HUES6 (cell line): ENCODE measurements around the gene TAF11L10.
"Not testable (repeated sequence)": the region's sequence is repeated elsewhere in the genome, so short reads cannot be mapped to it uniquely, and the experiment has no call there.

ENCODE experiments used
- H3K27ac ChIP-seq: 2 replicates; pipeline ENCODE4 v1.7.0; 2013; ENCODE audit warnings: low read depth, mild to moderate bottlenecking, low read length, inconsistent platforms
- H3K27me3 ChIP-seq: 2 replicates; pipeline ENCODE4 v1.6.1; 2013; ENCODE audit warnings: low read length; ENCODE audit not compliant: control insufficient read depth, insufficient read depth
- H3K36me3 ChIP-seq: 2 replicates; pipeline ENCODE4 v1.6.1; 2013; ENCODE audit warnings: low read length; ENCODE audit not compliant: control insufficient read depth, insufficient read depth
- H3K4me1 ChIP-seq: 2 replicates; pipeline ENCODE4 v1.6.1; 2013; ENCODE audit warnings: low read length; ENCODE audit not compliant: control insufficient read depth, insufficient read depth
- H3K4me3 ChIP-seq: 2 replicates; pipeline ENCODE4 v1.5.1; 2013; ENCODE audit warnings: low read depth, low read length
- H3K9ac ChIP-seq: one replicate; pipeline ENCODE4 v1.6.1; 2013; ENCODE audit warnings: mild to moderate bottlenecking, low read length
- H3K9me3 ChIP-seq: 2 replicates; pipeline ENCODE4 v1.6.1; 2013; ENCODE audit warnings: low read depth, low read length; ENCODE audit not compliant: control insufficient read depth, insufficient read depth

The TAF11L10 gene

DNA sequence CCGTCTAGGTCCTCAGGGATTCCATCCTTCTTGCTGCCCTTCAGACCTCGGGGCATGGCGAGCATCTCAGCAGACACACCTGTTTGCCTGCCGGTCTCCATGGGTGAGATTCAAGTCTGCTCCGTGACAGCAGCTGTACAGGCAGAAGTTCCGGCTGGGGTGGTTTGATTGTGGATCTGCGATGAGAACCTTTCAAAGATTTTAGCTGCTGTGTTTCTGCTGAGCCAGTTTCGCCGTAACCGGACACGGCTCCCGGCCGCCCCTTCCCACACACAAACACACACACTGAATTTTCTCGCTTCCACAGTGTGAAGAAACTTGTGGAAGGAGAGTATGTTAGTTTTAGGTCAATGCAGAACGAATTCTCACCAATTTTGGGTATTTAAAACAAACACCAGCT is at the start of gene TAF11L10:
Gene TAF11L10 (minus strand): TSS at position 101 of the 400 bp plus-strand sequence.
- H3K4me3 ChIP-seq, H3K27me3 ChIP-seq, H3K4me1 ChIP-seq, H3K36me3 ChIP-seq, H3K27ac ChIP-seq, H3K9me3 ChIP-seq, H3K9ac ChIP-seq: not testable (repeated sequence)

DNA sequence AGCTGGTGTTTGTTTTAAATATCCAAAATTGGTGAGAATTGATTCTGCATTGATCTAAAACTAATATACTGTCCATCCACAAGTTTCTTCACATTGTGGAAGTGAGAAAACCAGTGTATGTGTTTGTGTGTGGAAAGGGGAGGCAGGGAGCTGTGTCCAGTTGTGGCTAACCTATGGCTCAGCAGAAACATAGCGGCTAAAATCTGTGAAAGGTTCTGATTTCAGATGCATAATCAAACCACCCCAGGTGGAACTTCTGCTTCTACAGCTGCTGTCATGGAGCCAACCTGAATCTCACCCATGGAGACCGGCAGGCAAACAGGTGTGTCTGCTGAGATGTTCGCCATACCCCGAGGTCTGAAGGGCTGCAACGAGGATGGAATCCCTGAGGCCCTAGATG is 36.5 kb upstream of the TAF11L10 start, which contains the start of gene TAF11L14:
Gene TAF11L14 (plus strand): TSS at position 301 of the 400 bp plus-strand sequence.
- no peaks in the 10 kb centered on the region for H3K36me3 ChIP-seq
- no peaks in the 10 kb centered on the region for H3K4me1 ChIP-seq
- H3K9me3 ChIP-seq, result no peaks in the 10 kb centered on the region
- H3K9ac ChIP-seq, result no peak within 1 kb of the TSS
- H3K27me3 ChIP-seq, result no peaks in the 10 kb centered on the region
- H3K4me3 ChIP-seq, result no peak within 1 kb of the TSS
- no peak within 1 kb of the TSS for H3K27ac ChIP-seq

DNA sequence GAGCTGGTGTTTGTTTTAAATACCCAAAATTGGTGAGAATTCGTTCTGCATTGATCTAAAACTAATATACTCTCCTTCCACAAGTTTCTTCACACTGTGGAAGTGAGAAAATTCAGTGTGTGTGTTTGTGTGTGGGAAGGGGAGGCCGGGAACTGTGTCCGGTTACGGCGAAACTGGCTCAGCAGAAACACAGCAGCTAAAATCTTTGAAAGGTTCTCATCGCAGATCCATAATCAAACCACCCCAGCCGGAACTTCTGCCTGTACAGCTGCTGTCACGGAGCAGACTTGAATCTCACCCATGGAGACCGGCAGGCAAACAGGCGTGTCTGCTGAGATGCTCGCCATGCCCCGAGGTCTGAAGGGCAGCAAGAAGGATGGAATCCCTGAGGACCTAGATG is 34.2 kb upstream of the TAF11L10 start, which contains the start of gene TAF11L13:
Gene TAF11L13 (plus strand): TSS at position 301 of the 400 bp plus-strand sequence.
- H3K9ac ChIP-seq, H3K9me3 ChIP-seq, H3K27me3 ChIP-seq: not testable (repeated sequence)

DNA sequence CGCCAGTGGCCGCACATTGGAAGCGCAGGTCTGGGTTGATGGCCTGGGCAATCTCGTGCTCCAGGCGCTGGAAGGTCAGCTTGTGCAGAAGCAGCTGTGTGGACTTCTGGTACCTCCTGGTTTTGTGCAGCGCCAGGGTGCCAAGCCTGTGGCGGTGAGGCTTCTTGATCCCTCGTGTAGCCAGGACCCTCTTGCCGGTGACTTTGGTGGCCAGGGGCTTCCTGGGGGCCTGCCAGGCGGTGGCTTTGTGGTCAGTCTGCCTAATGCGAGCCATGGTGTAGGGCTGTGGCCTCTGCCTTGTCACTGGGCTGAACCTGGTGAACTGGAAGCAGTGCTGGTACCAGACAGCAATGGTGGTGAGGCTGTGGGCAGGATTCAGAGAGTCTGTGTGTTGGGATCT is 28.1 kb upstream of the TAF11L10 start:
- Histone ChIP-seq H3K4me1 (no peaks in the 10 kb centered on the region), H3K9ac (no peak overlapping the region), H3K4me3 (no peak overlapping the region), H3K27me3 (no peaks in the 10 kb centered on the region), H3K9me3 (no peaks in the 10 kb centered on the region), H3K36me3 (no peaks in the 10 kb centered on the region), H3K27ac (no peak overlapping the region)

More for the DNA sequence above, 34.2 kb upstream of the TAF11L10 start, which contains the start of gene TAF11L13:
- not testable (repeated sequence) for H3K27ac ChIP-seq, H3K36me3 ChIP-seq, H3K4me1 ChIP-seq, H3K4me3 ChIP-seq

DNA sequence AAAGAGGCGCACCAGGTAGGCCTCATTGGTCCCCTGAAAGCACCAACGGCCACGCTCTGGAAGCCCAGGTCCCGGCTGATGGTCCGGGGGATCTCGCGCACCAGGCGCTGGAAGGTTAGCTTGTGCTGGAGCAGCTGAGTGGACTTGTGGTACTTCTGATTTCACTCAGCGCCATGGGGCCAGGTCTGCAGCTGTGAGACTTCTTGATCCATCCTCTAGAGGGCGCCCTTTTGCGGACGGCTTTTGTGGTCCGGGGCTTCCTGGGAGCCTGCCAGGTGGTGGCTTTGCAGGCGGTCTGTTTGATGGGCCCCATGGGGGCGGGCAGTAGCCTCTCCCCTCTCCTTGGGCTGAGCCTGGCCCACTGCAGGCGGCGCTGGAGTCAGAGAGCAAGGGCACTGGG is 23.0 kb upstream of the TAF11L10 start:
- Histone ChIP-seq H3K36me3 (no peaks in the 10 kb centered on the region), H3K9me3 (no peaks in the 10 kb centered on the region), H3K4me1 (no peaks in the 10 kb centered on the region), H3K9ac (no peak overlapping the region), H3K4me3 (no peak overlapping the region), H3K27me3 (no peaks in the 10 kb centered on the region), H3K27ac (no peak overlapping the region)

DNA sequence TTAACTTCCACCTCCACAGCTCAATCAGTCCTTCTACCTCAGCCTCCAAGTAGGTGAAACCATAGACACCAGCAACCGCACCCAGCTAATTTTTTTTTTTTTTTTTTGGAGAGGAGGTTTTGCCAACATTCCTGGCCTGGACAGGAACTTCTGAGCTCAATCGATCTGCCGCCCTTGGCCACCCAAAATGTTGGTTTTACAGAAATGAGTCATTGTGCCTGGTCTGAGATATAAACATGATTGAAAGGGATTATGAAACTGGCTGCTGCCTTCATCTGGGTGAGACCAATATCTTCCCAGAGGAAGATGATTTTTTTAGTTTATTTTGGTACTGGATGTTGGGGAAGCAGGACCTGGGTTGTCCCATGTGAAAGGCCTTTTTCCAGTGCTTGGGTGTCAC is 21.7 kb upstream of the TAF11L10 start:
- no peak overlapping the region for H3K4me3 ChIP-seq
- no peaks in the 10 kb centered on the region for H3K27me3 ChIP-seq
- no peaks in the 10 kb centered on the region for H3K9me3 ChIP-seq
- no peaks in the 10 kb centered on the region for H3K36me3 ChIP-seq
- H3K4me1 ChIP-seq, result no peaks in the 10 kb centered on the region
- no peak overlapping the region for H3K27ac ChIP-seq
- H3K9ac ChIP-seq, result no peak overlapping the region

DNA sequence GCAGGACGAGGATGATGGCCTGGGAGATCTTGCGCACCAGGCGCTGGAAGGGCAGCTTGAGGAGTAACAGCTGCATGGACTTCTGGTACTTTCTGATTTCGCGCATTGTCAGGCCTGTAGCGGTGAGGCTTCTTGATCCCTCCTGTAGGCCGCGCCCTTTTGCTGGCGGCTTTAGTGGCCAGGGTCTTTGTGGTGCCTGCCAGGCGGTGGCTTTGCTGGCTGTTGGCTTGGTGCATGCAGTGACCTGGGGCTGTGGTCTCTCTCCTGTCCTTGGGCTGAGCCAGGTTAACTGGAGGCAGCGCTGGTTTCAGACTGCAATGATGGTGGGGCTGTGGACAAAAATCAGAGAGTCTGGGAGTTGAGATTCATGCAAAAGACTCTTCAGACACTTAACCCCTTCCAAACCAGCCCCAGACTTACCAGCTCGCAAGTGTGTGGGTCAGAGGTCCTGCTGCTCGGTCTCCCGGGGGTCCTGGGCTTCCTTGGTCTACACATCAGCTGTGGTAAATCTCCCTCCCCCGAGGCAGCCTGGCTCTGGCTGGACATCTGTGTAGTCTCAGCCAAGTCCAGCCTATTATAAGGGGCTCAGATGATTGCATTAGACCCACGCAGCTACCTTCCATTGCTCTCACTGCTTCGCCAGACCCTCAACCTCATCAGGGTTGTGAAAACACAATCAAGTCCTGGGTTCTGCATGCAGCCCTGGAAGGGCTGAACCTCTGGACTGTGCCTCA is 17.4 kb upstream of the TAF11L10 start:
- no peaks in the 10 kb centered on the region for H3K27me3 ChIP-seq
- no peak overlapping the region for H3K9ac ChIP-seq
- no peaks in the 10 kb centered on the region for H3K9me3 ChIP-seq
- H3K36me3 ChIP-seq, result no peaks in the 10 kb centered on the region
- no peaks in the 10 kb centered on the region for H3K4me1 ChIP-seq
- H3K27ac ChIP-seq, result no peak overlapping the region
- H3K4me3 ChIP-seq, result no peak overlapping the region

DNA sequence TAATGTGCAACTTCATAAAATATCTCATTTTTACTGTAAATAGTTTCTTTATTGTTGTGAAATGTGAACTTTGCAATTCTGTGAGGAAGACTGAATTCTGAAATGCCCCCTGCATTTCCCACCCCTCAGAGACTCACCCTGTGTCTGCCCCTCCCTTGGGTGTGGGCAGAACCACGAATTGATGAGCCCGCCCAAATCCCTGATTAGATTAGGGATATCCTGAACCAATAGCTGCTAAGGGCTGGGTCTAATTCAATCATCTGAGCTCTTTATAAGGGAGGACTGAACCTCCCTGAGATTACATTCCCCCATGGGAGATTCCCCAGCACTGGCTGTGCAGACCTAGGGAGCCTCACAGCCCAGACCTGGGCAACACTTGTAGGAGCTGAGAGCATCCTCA is 12.5 kb upstream of the TAF11L10 start, which contains the start of gene TAF11L12:
Gene TAF11L12 (plus strand): TSS at position 301 of the 400 bp plus-strand sequence.
- H3K27me3 ChIP-seq, H3K4me1 ChIP-seq, H3K27ac ChIP-seq, H3K4me3 ChIP-seq, H3K9ac ChIP-seq, H3K36me3 ChIP-seq, H3K9me3 ChIP-seq: not testable (repeated sequence)

DNA sequence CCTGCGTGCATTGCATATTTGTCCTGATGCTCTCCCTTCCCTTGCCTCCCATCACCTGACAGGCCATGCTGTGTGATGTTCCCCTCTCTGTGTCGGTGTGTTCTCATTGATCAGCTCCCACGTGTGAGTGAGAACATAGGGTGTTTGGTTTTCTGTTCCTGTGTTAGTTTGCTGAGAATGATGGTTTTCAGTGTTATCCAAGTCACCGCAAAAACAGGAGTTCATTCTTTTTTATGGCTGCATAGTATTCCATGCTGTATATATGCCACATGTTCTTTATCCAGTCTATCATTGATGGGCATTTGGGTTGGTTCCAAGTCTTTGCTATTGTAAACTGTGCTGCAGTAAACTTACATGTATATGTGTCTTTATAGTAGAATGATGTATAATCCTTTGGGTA is 9.8 kb upstream of the TAF11L10 start:
- H3K9me3 ChIP-seq, H3K27me3 ChIP-seq, H3K4me1 ChIP-seq, H3K9ac ChIP-seq, H3K4me3 ChIP-seq, H3K27ac ChIP-seq, H3K36me3 ChIP-seq: not testable (repeated sequence)

DNA sequence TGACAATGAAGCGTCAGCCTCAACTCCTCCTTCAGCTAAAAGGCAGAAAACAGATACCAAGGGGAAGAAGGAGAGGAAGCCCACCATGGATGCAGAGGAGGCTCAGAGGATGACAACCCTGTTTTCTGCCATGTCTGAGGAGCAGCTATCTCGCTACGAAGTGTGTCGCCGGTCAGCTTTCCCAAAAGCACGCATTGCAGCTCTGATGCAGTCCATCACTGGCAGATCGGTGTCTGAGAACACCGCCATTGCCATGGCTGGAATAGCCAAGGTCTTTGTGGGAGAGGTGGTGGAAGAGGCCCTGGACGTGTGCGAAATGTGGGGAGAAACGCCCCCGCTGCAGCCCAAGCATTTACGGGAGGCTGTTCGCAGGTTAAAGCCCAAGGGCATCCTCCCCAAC is 7.3 kb upstream of the TAF11L10 start:
- Histone ChIP-seq H3K9me3 (no peaks in the 10 kb centered on the region), H3K27ac (no peak overlapping the region), H3K27me3 (no peaks in the 10 kb centered on the region), H3K4me1 (no peaks in the 10 kb centered on the region), H3K36me3 (no peaks in the 10 kb centered on the region), H3K4me3 (no peak overlapping the region), H3K9ac (no peak overlapping the region)

DNA sequence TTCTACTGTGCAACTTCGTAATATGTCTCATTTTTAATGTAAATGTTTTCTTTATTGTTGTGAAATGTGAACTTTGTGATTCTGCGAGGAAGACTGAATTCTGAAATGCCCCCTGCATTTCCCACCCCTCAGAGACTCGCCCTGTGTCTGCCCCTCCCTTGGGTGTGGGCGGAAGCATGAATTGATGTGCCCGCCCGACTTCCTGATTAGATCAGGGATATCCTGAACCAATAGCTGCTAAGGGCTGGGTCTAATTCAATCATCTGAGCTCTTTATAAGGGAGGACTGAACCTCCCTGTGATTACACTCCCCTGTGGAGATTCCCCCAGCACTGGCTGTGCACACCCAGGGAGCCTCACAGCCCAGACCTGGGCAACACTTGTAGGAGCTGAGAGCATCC is 6.3 kb upstream of the TAF11L10 start, which contains the start of gene TAF11L11:
Gene TAF11L11 (plus strand): TSS at position 304 of the 400 bp plus-strand sequence.
- H3K9ac ChIP-seq, H3K9me3 ChIP-seq, H3K4me3 ChIP-seq, H3K27me3 ChIP-seq, H3K36me3 ChIP-seq, H3K27ac ChIP-seq, H3K4me1 ChIP-seq: not testable (repeated sequence)
